ENCODE data around the gene HSPB7. TPM values are rescaled to one million over a fixed set of nuclear protein-coding genes. Genes with fewer than 3 reads are reported as not detected.
"Not testable (repeated sequence)": the region's sequence is repeated elsewhere in the genome, so short reads cannot be mapped to it uniquely, and the experiment has no call there.

The HSPB7 gene
- total RNA-seq, 1 experiment from 2014 or later: 0.17 TPM

GRCh38 chr1:16050328-16050727 is 32.5 kb upstream of the HSPB7 start:
- no peak for DNase-seq (ENCODE audit: low read depth)

GRCh38 chr1:16048573-16049189 is 30.8 kb upstream of the HSPB7 start:
- DNase-seq (ENCODE audit: low read depth): peak; percentile 58

- DNase-seq (ENCODE audit: low read depth): no peak
These were observed 30.1 kb upstream of the HSPB7 start for GRCh38 chr1:16047791-16048475.

- peak; percentile 43 for DNase-seq (ENCODE audit: low read depth)
These were observed 29.0 kb upstream of the HSPB7 start for GRCh38 chr1:16046842-16047241.

- no peak for DNase-seq (ENCODE audit: low read depth)
These were observed 26.1 kb upstream of the HSPB7 start for GRCh38 chr1:16043950-16044349.

GRCh38 chr1:16043521-16043920 is 25.7 kb upstream of the HSPB7 start, which contains the start of gene CLCNKB:
Gene CLCNKB (plus strand): TSS chr1:16043782. CDS start chr1:16044493, 711 bp downstream.
- DNase-seq (ENCODE audit: low read depth): no peak

GRCh38 chr1:16042654-16043053 is 24.8 kb upstream of the HSPB7 start:
- not testable (repeated sequence) for DNase-seq (ENCODE audit: low read depth)

- no peak for DNase-seq (ENCODE audit: low read depth)
These were observed 24.3 kb upstream of the HSPB7 start for GRCh38 chr1:16042096-16042495.

- DNase-seq (ENCODE audit: low read depth): no peak
These were observed 23.4 kb upstream of the HSPB7 start for GRCh38 chr1:16041200-16041599.

GRCh38 chr1:16039871-16040270 is 22.0 kb upstream of the HSPB7 start:
- DNase-seq (ENCODE audit: low read depth): not testable (repeated sequence)

GRCh38 chr1:16038620-16038912 is 20.7 kb upstream of the HSPB7 start:
- DNase-seq (ENCODE audit: low read depth): no peak

GRCh38 chr1:16036461-16036860 is 18.6 kb upstream of the HSPB7 start:
- not testable (repeated sequence) for DNase-seq (ENCODE audit: low read depth)

- DNase-seq (ENCODE audit: low read depth): not testable (repeated sequence)
These were observed 15.3 kb upstream of the HSPB7 start for GRCh38 chr1:16033103-16033632.

- peak; percentile 92 for DNase-seq (ENCODE audit: low read depth)
These were observed 14.7 kb upstream of the HSPB7 start for GRCh38 chr1:16032388-16033102.

- DNase-seq (ENCODE audit: low read depth): no peak
These were observed 13.7 kb upstream of the HSPB7 start for GRCh38 chr1:16031551-16031950.

- no peak for DNase-seq (ENCODE audit: low read depth)
These were observed 11.4 kb upstream of the HSPB7 start for GRCh38 chr1:16029288-16029687.

- not testable (repeated sequence) for DNase-seq (ENCODE audit: low read depth)
These were observed 11.1 kb upstream of the HSPB7 start for GRCh38 chr1:16029003-16029268.

GRCh38 chr1:16028237-16029002 is 10.6 kb upstream of the HSPB7 start:
- DNase-seq (ENCODE audit: low read depth): no peak

- DNase-seq (ENCODE audit: low read depth): peak; percentile 37
These were observed 9.1 kb upstream of the HSPB7 start for GRCh38 chr1:16026723-16027484.

GRCh38 chr1:16026302-16026701 is 8.5 kb upstream of the HSPB7 start:
- not testable (repeated sequence) for DNase-seq (ENCODE audit: low read depth)

GRCh38 chr1:16023050-16023653 is 5.3 kb upstream of the HSPB7 start:
- DNase-seq (ENCODE audit: low read depth): no peak
